Activated CD8-positive, alpha-beta T cell treated with anti-CD3 and anti-CD28 coated beads for 36 hours (primary cell): ENCODE results near the gene SPINT1. TPM values are rescaled to one million over a fixed set of nuclear protein-coding genes. Genes with fewer than 3 reads are reported as not detected.

Source experiments
- ATAC-seq: fragments of 200-7000 bp; cut with Tn5 transposase; one replicate; pipeline ENCODE4 v1.10.0; 2021; ENCODE audit warnings: mild to moderate bottlenecking, moderate library complexity
- CTCF ChIA-PET: fragments of 350-600 bp; sonication (Branson Sonifier 250); formaldehyde crosslinking; loops from one replicate; lab custom pipeline; 2021; ENCODE audit warnings: antibody characterized with exemption; lab: Charles Lee
- POLR2A ChIA-PET: fragments of 350-600 bp; sonication (Branson Sonifier 250); formaldehyde crosslinking; loops from one replicate; lab custom pipeline; 2021; ENCODE audit warnings: antibody characterized with exemption; lab: Charles Lee
- DNase-seq: peaks from one replicate; pipeline ENCODE4 v3.0.0-alpha.2; 2020
- H3K27ac Mint-ChIP-seq: one replicate; pipeline ENCODE4 v1.8.0; 2021; ENCODE audit warnings: mild to moderate bottlenecking, mixed read lengths
- H3K27me3 Mint-ChIP-seq: one replicate; pipeline ENCODE4 v1.8.0; 2021; ENCODE audit warnings: mixed read lengths
- H3K36me3 Mint-ChIP-seq: one replicate; pipeline ENCODE4 v1.8.0; 2021; ENCODE audit warnings: low read depth, mixed read lengths
- H3K4me1 Mint-ChIP-seq: one replicate; pipeline ENCODE4 v1.8.0; 2021; ENCODE audit warnings: low read depth, mixed read lengths
- H3K4me3 Mint-ChIP-seq: one replicate; pipeline ENCODE4 v1.8.0; 2021; ENCODE audit warnings: mild to moderate bottlenecking, moderate library complexity, mixed read lengths
- H3K9me3 Mint-ChIP-seq: one replicate; pipeline ENCODE4 v1.8.0; 2021; ENCODE audit warnings: mixed read lengths
- CTCF ChIP-seq: fragments of 200-600 bp; IDR thresholded peaks from one replicate; pipeline ENCODE4 v1.8.0; 2022; ENCODE audit warnings: antibody characterized with exemption, mild to moderate bottlenecking
- intact Hi-C: fragments of 100-400 bp; cut with micrococcal nuclease; formaldehyde crosslinking; loops from one replicate; pipeline ENCODE4 v1.10.0; 2022
- total RNA-seq, 2 experiments: library from RNA; stranded (reverse); gene quantifications; one replicate each; pipeline ENCODE4 v1.2.3, GENCODE V29; 2021

Gene SPINT1
- total RNA-seq, 2 experiments from 2014 or later = 6.3 to 6.5 TPM

GRCh38 chr15:40853241-40853890, 9.5 kb downstream of the SPINT1 start:
- peaks cover 5% of the 10 kb centered on the region for H3K4me1 Mint-ChIP-seq
- H3K27me3 Mint-ChIP-seq = no peaks in the 10 kb centered on the region
- TF ChIP-seq CTCF = no peak
- no peaks in the 10 kb centered on the region for H3K36me3 Mint-ChIP-seq
- CTCF ChIA-PET = no interaction called here
- no peak overlapping the region for H3K4me3 Mint-ChIP-seq
- DNase-seq (no peak), ATAC-seq (no peak)
- H3K9me3 Mint-ChIP-seq = no peaks in the 10 kb centered on the region
- intact Hi-C loops = no loop called here
- no peak overlapping the region for H3K27ac Mint-ChIP-seq
- POLR2A ChIA-PET = interaction anchor here (2.3 kb wide), 1 partner anchor 9 kb away, joined by 8 read pairs; the partner anchor contains the start of gene SPINT1

DNA sequence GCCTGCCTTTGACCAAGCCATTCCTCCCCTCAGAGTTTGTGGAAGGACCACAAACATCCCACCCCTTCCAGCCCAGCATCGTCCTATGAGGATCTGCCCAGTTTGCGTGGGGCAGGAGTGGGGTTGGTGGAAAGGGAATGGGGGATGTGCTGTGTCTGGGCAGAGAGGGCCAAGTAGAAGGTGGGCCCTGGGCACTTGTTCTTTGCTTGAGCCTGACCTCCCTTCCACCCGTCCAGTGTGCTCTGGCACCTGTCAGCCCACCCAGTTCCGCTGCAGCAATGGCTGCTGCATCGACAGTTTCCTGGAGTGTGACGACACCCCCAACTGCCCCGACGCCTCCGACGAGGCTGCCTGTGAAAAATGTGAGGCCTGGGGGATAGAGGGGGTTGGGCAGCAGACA, 10.3 kb downstream of the SPINT1 start:
- DNase-seq (no peak), ATAC-seq (no peak)
- CTCF ChIA-PET = no interaction called here
- no peaks in the 10 kb centered on the region for H3K9me3 Mint-ChIP-seq
- H3K4me1 Mint-ChIP-seq = peaks cover 5% of the 10 kb centered on the region
- POLR2A ChIA-PET = interaction anchor here (2.3 kb wide), 1 partner anchor 10 kb away, joined by 8 read pairs; the partner anchor contains the start of gene SPINT1
- no peak overlapping the region for H3K27ac Mint-ChIP-seq
- H3K4me3 Mint-ChIP-seq = no peak overlapping the region
- TF ChIP-seq CTCF = no peak
- H3K27me3 Mint-ChIP-seq = no peaks in the 10 kb centered on the region
- intact Hi-C loops = no loop called here
- H3K36me3 Mint-ChIP-seq = no peaks in the 10 kb centered on the region

- no peak overlapping the region for H3K4me3 Mint-ChIP-seq
- ATAC-seq (no peak), DNase-seq (no peak)
- TF ChIP-seq CTCF = no peak
- no peaks in the 10 kb centered on the region for H3K27me3 Mint-ChIP-seq
- POLR2A ChIA-PET = interaction anchor here (0.6 to 2.3 kb wide), 3 partner anchors 11 to 38 kb away, joined by 4 to 8 read pairs (median 4); partner anchors contain the start of genes SPINT1 and VPS18
- peaks cover 5% of the 10 kb centered on the region for H3K4me1 Mint-ChIP-seq
- intact Hi-C loops = no loop called here
- H3K36me3 Mint-ChIP-seq = no peaks in the 10 kb centered on the region
- no peak overlapping the region for H3K27ac Mint-ChIP-seq
- no peaks in the 10 kb centered on the region for H3K9me3 Mint-ChIP-seq
- CTCF ChIA-PET = interaction anchor here (4.7 kb wide), 1 partner anchor 10 kb away, joined by 65 read pairs; the partner anchor contains the start of gene SPINT1
Measured at GRCh38 chr15:40855706-40856234, 11.9 kb downstream of the SPINT1 start.

- intact Hi-C loops = no loop called here
- POLR2A ChIA-PET = interaction anchor here (1.2 to 5.7 kb wide), 3 partner anchors 12 to 38 kb away, joined by 4 to 45 read pairs (median 6); partner anchors contain the start of gene VPS18
Measured at GRCh38 chr15:40856746-40857145, 12.9 kb downstream of the SPINT1 start.

More at GRCh38 chr15:40856746-40857145, 12.9 kb downstream of the SPINT1 start:
- Mint-ChIP-seq H3K36me3 (no peaks in the 10 kb centered on the region), H3K27me3 (no peaks in the 10 kb centered on the region), H3K4me3 (no peak overlapping the region), H3K27ac (no peak overlapping the region), H3K9me3 (no peaks in the 10 kb centered on the region), H3K4me1 (peaks cover 5% of the 10 kb centered on the region)
- DNase-seq (no peak), ATAC-seq (no peak)
- TF ChIP-seq CTCF = no peak
- CTCF ChIA-PET = interaction anchor here (1.2 to 4.7 kb wide), 11 partner anchors 7 to 96 kb away, joined by 3 to 65 read pairs (median 9); partner anchors contain the start of genes C15orf62, PPP1R14D and SPINT1
